ENCODE data around the gene NCF4.

NCF4 gene

DNA sequence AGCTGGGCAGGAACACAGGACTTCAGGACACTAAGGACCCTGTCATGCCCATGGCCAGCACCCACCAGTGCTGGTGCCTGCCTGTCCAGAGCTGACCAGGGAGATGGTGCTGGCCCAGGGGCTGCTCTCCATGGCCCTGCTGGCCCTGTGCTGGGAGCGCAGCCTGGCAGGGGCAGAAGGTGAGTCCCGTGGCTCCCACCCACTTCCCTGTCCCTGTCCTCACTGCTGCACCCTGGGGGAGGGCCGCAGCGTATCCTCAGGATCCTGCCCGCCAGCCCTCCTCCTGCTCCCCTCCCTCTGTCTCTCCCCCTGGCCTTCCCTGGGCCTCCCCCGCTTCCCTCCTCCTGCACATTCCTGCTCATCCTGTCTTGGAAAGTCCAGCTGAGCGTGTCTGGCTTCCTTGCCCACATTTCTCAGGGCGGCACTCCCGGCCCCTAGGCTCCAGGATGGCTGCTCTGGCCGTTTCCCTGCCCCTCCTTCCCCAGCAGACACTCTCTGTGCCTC lies 61.4 kb downstream of the NCF4 start:
- no peak for DNase-seq (ENCODE audit: low read depth)

GRCh38 chr22:36922711-36923110 lies 61.9 kb downstream of the NCF4 start:
- DNase-seq (ENCODE audit: low read depth), result no peak

DNA sequence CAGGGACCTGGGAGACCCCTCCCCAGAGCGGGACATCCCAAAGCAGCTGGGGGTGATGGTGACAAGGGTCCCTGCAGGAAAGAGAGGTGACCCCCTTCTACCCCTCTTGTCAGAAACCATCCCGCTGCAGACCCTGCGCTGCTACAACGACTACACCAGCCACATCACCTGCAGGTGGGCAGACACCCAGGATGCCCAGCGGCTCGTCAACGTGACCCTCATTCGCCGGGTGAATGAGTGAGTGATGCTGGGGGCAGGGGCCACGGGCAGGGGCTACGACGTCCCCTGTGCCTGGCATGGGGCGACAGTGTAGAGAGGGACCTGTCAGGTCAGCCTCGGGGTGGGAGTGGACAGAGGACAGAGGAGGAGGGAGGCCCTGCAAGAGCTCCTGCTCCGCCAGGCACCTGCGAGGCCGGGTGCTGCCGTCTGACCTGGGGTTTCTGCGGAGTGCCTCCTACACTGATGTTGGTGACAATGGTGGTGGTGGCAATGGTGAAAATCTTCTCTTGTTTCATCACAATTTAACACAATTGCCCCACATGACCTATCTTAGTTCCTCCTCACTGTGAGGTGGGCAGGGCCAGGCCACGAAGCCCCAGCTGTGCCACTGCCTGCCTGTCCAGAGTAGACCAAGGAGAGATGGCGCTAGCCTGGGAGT lies 62.5 kb downstream of the NCF4 start:
- no peak for DNase-seq (ENCODE audit: low read depth)

GRCh38 chr22:36924151-36924698 lies 63.4 kb downstream of the NCF4 start:
- no peak for DNase-seq (ENCODE audit: low read depth)

- DNase-seq (ENCODE audit: low read depth), result no peak
Measured at GRCh38 chr22:36925388-36926290, 64.8 kb downstream of the NCF4 start.

DNA sequence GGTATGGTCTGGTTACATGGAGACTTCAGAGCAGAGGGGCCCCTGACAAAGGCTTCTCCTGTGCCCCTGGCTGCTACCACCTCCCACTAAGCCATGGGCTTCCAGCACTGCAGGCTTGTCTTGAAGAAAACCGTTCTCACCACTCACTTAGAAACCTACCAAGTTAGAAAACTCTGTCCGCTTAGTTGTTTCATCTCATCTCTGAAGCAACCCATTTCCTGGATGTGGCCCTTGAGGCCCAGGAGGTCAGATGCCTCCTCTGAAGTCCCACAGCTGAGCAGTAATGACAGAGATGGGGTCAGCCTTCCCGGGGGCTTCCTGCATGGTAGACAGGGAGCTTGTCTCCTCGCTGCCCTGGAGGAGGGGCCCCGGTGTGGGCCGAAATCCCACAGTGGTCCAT lies 65.5 kb downstream of the NCF4 start:
- no peak for DNase-seq (ENCODE audit: low read depth)

DNA sequence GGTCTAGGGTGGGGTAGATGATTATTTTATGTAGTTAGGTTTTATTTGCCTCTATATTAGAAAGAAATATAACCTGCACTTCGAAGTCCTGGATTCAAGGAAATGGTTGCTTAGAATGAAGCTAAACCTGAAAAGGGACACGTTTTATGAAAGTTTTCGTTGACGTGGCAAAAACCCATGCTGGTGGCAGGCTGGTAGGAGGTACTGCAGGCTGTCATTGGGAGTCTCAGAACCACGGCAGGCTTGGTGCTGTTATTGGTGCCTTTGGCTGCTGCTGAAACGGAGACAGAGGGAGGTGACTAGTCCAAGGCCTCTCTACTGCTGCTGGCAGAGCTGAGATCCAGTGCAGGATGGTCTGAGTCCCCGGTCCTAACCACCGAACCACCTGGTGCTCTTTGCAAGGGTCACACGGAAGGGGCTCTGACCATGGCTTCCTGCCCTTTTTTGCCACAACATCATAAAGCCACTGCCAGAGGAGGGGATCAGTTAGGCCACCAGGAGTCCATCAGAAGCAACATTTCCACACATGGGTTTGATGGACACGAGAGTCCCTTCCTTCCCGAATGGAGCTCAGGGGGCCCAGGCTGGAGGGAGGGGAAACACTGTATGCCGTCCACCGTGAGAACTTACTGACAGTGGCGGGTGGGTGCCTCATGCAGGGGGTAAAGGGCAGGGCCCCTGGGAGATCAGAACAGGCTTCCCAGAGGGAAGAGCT lies 66.1 kb downstream of the NCF4 start:
- no peak for DNase-seq (ENCODE audit: low read depth)

Data from activated T-helper 9 cell treated with anti-CD3 and anti-CD28 coated beads, Interleukin-2, amount 50 U/mL, for 16 hours (primary cell).